HG03432 (cell line): ENCODE results near the gene SUPT7L.

ENCODE experiments used
- ATAC-seq: cut with Tn5 transposase; IDR thresholded peaks from one replicate; pipeline ENCODE4 v1.9.1; 2021; ENCODE audit warnings: mild to moderate bottlenecking, moderate library complexity; ENCODE audit not compliant: unreplicated experiment

SUPT7L gene, protein sequence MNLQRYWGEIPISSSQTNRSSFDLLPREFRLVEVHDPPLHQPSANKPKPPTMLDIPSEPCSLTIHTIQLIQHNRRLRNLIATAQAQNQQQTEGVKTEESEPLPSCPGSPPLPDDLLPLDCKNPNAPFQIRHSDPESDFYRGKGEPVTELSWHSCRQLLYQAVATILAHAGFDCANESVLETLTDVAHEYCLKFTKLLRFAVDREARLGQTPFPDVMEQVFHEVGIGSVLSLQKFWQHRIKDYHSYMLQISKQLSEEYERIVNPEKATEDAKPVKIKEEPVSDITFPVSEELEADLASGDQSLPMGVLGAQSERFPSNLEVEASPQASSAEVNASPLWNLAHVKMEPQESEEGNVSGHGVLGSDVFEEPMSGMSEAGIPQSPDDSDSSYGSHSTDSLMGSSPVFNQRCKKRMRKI

GRCh38 chr2:27663285-27664153, at the start of gene SUPT7L, which contains the start of gene SLC4A1AP:
Gene SUPT7L, minus strand, starts transcription at chr2:27663614. Its CDS starts 1,422 bp downstream, at chr2:27662192.
Gene SLC4A1AP, plus strand, starts transcription at chr2:27663889. Its CDS starts 26 bp downstream, at chr2:27663915.
- ATAC-seq: peak; percentile 77

- ATAC-seq: no peak
Measured at GRCh38 chr2:27713201-27713600, 49.8 kb upstream of the SUPT7L start.

DNA sequence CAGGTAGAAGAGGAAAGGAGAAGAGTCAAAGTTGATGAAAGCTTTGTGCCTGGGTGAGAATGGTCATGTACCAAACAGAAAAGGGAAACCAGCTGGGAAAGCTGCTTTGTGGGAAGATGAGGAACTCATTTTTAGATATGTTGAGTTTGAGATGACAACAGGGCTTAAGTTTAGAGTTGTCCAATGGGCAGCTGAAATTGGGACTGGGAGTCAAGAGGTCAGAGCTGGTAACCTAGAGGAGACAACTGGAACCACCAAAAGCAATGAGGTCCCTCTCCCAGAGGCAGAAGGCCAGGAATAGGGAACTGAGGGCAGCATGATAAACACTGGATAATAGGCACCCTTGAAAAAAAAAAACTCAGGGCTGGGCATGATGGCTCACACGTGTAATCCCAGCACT, 49.1 kb upstream of the SUPT7L start:
- ATAC-seq: no peak

- no peak for ATAC-seq
Measured at GRCh38 chr2:27711804-27712203, 48.4 kb upstream of the SUPT7L start.

- no peak for ATAC-seq
Measured at GRCh38 chr2:27710640-27711430, 47.4 kb upstream of the SUPT7L start.

DNA sequence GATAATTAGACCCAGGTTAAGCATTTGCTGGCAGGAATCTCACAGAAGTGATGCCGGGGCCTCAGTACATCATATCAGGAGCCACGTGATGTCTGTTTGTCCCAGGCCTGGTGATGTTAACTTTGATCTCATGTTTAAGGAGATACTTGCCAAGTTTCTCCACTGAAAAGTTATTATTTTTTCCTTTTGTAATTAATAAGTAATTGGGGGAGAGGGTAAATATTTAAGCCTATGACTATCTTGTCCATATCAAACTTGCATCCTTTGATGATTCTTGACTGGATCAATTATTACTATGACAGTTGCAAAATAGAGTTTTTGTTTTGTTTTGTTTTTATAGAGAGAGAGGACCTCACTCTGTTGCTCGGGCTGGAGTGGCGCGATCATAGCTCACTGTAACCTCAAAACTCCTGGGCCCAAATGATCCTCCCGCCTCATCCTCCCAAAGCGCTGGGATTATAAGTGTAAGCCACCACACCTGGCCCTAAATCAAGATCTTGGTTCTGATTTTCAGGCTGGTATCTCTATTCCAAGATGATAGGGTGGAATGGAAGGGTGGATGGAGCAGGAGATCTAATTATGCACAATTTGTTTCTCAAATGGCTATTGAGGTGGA, 46.7 kb upstream of the SUPT7L start:
- ATAC-seq: no peak

GRCh38 chr2:27709326-27709725, 45.9 kb upstream of the SUPT7L start:
- no peak for ATAC-seq

DNA sequence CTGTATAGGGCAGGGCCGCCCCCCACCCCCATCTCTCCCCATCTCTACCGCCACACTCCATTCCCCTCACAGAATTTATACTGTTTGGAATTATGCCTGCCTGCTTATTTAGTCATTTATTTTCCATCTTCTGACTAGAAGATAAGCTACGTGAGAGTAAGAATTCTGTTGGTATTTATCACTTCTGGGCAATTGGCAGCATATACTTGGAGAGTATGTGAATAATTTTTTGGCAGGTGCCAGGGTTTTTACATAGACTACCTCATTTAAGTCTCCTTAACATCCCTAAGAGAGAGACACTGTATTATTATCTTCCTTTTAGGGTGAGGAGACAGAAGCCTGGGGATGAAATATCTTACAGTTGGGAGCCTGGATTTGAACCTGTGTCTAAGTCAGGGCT, 45.3 kb upstream of the SUPT7L start:
- no peak for ATAC-seq

DNA sequence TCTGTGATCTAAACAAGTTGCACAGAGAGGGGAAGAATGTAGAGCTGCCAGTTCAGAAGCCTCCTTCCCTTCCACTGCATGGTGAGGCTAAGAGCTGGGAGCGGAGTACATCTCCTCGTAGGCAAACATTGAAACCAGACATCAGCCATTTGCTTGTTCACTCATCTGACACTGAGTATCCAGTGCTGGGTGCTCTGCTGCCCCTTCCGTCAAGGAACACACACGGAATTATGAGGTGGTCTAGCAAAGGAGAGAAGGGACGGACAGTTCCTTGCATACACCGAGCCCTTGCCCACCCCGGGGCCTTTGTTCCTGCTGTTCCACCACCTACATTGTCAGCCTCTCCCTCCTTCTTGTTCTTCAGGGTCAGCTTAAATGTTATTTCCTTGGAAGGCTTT, 44.8 kb upstream of the SUPT7L start:
- ATAC-seq: no peak

- no peak for ATAC-seq
Measured at GRCh38 chr2:27707462-27708256, 44.2 kb upstream of the SUPT7L start.

DNA sequence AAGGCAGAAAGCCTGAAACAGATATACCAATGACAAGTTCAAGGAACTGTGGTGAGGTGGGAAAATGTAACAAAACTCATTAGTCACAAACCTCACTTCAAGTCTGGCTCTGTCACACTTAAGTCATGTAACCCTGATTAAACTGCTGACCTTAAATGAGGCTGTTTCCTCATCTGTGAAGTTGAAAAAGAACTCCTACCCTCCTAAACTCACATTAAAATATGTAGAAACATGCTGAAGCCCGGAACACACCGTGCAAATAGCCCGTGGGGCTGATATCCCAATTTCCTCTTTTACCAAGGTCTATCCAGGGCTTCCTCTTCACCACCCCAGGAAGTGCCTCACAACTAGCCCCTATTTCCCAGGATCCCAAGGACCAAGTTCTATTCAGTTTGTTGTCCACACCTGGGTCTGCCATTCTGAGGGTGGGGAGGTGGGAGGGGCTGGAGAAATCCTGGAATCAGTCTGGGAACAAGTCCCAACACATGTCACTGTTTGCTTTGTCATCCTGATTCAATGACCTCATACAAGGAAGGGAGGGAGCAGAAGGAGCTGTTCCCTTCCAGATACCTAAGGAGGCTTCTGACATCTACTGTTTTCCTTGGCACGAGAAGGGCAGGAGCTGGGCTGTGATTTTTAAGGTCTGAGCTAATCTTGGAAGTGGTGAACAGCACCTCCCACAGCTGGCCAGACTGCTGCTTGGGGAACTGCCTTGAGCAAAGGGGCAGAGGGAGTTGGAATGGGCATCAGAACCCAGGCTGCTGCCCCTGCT, 42.6 kb upstream of the SUPT7L start:
- ATAC-seq: no peak

GRCh38 chr2:27704342-27704876, 41.0 kb upstream of the SUPT7L start:
- ATAC-seq: no peak

- ATAC-seq: peak; percentile 65
Measured at GRCh38 chr2:27703638-27704341, 40.4 kb upstream of the SUPT7L start.

DNA sequence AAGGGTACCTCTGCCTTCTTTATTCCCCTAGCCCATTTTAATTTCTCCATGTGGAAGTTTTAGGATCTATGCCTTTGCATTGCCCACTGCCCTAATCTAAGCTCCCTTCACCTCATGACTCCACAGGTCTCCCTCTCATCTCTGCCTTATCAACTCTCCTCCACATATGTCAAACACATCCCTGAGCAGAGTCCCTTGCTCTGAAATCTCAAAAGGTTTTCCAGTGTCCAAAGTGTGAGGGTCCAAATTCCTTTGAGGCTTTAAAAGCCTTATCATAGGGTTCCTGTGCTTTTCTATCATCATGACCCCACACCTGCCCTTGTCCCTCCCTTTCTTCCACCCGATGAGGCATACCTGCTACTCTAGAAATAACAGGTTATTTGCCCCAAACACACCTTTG, 38.9 kb upstream of the SUPT7L start:
- ATAC-seq: no peak

DNA sequence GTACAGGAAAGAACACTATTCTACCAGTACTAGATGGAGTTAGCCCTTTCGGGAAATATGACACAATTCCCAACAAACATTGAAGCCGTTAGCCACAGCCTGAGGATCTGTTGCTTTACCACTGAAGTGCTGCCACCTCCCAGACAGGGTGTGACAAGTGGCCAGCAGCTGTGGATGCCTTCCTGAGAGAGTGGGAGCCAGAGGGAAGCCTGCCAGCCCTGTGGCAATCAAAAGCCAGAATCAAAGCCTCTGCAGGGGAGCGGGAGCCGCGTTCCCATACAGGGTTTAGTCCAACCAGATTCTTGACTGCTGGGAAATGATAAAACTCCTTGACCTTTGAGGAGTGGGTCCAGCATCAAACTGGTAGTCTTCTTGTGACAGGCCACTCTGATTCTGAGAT, 38.3 kb upstream of the SUPT7L start:
- no peak for ATAC-seq

DNA sequence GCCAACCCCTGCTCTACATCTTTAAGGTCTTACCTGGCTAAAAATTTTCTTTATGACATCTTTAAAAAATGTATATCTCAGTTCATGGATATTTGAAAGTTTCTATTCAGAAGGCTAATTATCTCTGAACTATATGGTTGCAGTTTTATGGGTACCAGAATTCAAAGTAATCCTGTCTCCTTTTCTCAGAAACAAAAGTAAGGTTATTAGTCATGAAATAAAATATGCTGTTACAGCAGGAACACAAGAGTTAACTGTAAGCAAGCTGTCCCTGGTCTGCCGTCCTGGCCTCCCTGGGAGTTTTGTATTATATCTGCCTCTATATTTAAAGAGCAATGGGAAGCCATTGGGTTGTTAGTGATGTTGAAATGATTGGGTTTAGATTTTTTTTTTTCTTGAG, 34.2 kb upstream of the SUPT7L start:
- ATAC-seq: no peak

- ATAC-seq: no peak
Measured at GRCh38 chr2:27690052-27690451, 26.6 kb upstream of the SUPT7L start.

DNA sequence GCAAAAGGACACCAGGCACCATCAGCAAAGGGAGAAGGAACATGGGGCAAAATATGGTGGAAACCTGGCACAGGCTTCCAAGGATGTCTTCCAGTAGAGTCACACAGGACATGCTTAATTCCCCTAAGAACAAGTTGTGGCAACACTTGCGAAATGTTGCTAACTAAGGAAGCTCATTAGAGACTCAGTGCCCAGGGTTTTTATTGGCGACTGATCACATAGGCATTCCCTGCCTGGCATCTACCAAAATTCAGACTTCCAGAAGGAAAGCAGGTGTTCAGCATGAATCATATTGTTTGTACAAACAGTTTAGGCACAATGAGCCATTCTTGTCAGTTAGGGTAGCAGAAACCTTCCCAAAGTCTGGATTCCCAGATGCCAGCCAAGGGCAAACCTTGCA, 26.0 kb upstream of the SUPT7L start:
- ATAC-seq: no peak
